HUES64 (cell line): ENCODE data around the gene DSCAML1.
"Not testable (repeated sequence)": the region's sequence is repeated elsewhere in the genome, so short reads cannot be mapped to it uniquely, and the experiment has no call there.

Experiments used
- H3K27ac ChIP-seq: 2 replicates; pipeline ENCODE4 v1.7.0; 2013; ENCODE audit warnings: low read depth, low read length, inconsistent platforms
- H3K27me3 ChIP-seq: 2 replicates; pipeline ENCODE4 v1.6.1; 2013; ENCODE audit warnings: mild to moderate bottlenecking, low read length; ENCODE audit not compliant: insufficient read depth
- H3K36me3 ChIP-seq: 2 replicates; pipeline ENCODE4 v1.6.1; 2013; ENCODE audit warnings: mild to moderate bottlenecking, low read length; ENCODE audit not compliant: insufficient read depth
- H3K4me1 ChIP-seq: 2 replicates; pipeline ENCODE4 v1.6.1; 2013; ENCODE audit warnings: mild to moderate bottlenecking, low read length, moderate library complexity; ENCODE audit not compliant: insufficient read depth
- H3K4me3 ChIP-seq: 2 replicates; pipeline ENCODE4 v1.5.1; 2013; ENCODE audit warnings: mild to moderate bottlenecking, low read length, moderate library complexity
- H3K9ac ChIP-seq: 2 replicates; pipeline ENCODE4 v1.6.1; 2013; ENCODE audit warnings: mild to moderate bottlenecking, low read depth, low read length
- H3K9me3 ChIP-seq: 2 replicates; pipeline ENCODE4 v1.6.1; 2013; ENCODE audit warnings: low read depth, low read length; ENCODE audit not compliant: insufficient read depth
- WGBS: fragments of 150-250, 120-280 bp; methylation state at CpG from one replicate; pipeline ENCODE4 v1.1.7; 2013; ENCODE audit warnings: missing lambda C conversion rate; 5-methylcytosine and 5-hydroxymethylcytosine counted together

Gene DSCAML1

DNA sequence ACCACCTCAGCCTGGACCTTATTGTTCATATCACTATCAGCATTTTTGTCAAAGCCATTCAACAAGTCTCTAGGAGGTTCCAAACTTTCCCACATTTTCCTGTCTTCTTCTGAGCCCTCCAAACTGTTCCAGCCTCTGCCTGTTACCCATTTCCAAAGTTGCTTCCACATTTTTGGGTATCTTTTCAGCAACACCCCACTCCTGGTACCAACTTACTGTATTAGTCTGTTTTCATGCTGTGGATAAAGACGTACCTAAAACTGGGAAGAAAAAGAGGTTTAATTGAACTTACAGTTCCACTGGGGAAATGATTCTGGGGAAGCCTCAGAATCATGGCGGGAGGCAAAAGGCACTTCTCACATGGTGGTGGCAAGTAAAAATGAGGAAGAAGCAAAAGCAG is 391.1 kb downstream of the DSCAML1 start:
- Histone ChIP-seq H3K36me3 (peaks cover 40% of the 10 kb centered on the region), H3K9me3 (peaks cover 10% of the 10 kb centered on the region)
- H3K9ac ChIP-seq, H3K27me3 ChIP-seq, H3K4me3 ChIP-seq, H3K27ac ChIP-seq, H3K4me1 ChIP-seq: not testable (repeated sequence)
- WGBS = 94% methylated on average over 2 of the region's 2 CpGs

DNA sequence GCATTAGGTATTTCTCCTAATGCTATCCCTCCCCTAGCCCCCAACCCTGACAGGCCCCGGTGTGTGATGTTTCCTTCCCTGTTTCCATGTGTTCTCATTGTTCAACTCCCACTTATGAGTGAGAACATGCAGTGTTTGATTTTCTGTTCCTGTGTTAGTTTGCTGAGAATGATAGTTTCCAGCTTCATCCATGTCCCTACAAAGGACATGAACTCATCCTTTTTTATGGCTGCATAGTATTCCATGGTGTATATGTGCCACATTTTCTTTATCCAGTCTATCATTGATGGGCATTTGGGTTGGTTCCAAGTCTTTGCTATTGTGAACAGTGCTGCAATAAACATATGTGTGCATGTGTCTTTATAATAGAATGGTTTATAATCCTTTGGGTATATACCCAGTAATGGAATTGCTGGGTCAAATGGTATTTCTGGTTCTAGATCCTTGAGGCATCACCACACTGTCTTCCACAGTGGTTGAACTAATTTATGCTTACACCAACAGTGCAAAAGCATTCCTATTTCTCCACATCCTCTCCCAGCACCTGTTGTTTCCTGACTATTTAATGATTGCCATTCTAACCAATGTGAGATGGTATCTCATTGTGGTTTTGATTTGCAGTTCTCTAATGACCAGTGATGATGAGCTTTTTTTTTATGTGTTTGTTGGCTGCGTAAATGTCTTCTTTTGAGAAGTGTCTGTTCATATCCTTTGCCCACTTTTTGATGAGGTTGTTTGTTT is 397.7 kb downstream of the DSCAML1 start:
- not testable (repeated sequence) for H3K4me1 ChIP-seq, H3K27me3 ChIP-seq, H3K27ac ChIP-seq, H3K9ac ChIP-seq, H3K4me3 ChIP-seq
- peaks cover 13% of the 10 kb centered on the region for H3K9me3 ChIP-seq
- WGBS = 93% methylated on average over 2 of the region's 2 CpGs
- peaks cover 40% of the 10 kb centered on the region for H3K36me3 ChIP-seq

DNA sequence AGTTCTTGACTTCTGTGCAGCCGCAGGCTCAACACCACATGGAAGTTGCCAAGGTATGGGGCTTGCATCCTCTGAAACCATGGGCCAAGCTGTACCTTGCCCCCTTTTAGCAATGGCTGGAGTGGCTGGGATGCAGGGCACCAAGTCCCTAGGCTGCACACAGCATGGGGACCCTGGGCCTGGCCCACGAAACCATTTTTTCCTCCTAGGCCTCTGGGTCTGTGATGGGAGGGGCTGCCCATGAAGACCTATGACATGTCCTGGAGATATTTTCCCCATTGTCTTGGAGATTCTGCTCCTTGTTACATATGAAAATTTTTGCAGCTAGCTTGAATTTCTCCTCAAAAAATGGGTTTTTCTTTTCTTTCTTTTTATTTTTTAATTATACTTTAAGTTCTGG is 398.4 kb downstream of the DSCAML1 start:
- WGBS = 95% methylated on average over 2 of the region's 2 CpGs
- H3K9me3 ChIP-seq = peaks cover 13% of the 10 kb centered on the region
- H3K27ac ChIP-seq, H3K4me3 ChIP-seq, H3K27me3 ChIP-seq, H3K4me1 ChIP-seq, H3K9ac ChIP-seq: not testable (repeated sequence)
- peaks cover 44% of the 10 kb centered on the region for H3K36me3 ChIP-seq

DNA sequence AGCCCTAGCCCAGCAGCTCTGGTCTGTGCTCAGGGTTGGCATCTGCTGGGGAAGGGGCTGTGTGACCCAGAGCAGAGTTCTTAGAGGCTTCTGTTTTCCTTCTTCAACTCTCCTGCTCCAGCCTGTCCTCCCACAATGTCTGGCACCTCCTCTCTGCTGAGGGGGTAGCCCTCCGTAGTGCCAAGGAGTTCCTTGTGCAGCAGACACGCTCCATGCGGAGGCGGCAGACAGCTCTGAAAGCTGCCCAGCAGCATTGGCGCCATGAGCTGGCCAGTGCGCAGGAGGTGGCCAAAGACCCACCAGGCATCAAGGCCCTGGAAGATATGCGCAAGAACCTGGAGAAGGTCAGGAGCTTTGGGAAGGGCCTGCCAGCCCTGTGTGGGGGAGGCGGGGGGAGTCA is 400.0 kb downstream of the DSCAML1 start:
- no peaks in the 10 kb centered on the region for H3K4me1 ChIP-seq
- H3K27me3 ChIP-seq = no peaks in the 10 kb centered on the region
- H3K27ac ChIP-seq = no peak overlapping the region
- peaks cover 61% of the 10 kb centered on the region for H3K36me3 ChIP-seq
- 96% methylated on average over 8 of the region's 8 CpGs for WGBS
- H3K4me3 ChIP-seq = no peak overlapping the region
- H3K9me3 ChIP-seq = peaks cover 13% of the 10 kb centered on the region
- no peak overlapping the region for H3K9ac ChIP-seq

DNA sequence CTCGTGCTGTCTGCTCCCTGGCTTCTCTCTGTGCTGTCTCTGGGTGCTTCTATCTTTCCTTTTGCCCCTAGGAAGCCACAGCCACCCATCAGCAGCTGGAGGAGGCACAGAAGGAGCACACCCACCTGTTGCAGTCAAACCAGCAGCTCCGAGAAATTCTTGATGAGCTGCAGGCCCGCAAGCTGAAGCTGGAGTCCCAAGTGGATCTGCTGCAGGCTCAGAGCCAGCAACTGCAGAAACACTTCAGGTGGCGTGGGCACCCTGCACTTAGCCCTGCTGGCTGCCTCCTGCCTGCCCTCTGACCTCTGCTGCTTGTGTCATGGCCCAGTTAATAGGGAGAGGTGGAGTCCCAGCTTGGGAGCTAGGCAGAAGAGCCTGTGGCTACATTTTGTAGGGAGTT is 401.5 kb downstream of the DSCAML1 start:
- H3K27me3 ChIP-seq = no peaks in the 10 kb centered on the region
- H3K4me3 ChIP-seq = no peak overlapping the region
- H3K36me3 ChIP-seq = peaks cover 74% of the 10 kb centered on the region
- 90% methylated on average over 4 of the region's 4 CpGs for WGBS
- H3K9ac ChIP-seq = no peak overlapping the region
- H3K9me3 ChIP-seq = peaks cover 13% of the 10 kb centered on the region
- no peaks in the 10 kb centered on the region for H3K4me1 ChIP-seq
- no peak overlapping the region for H3K27ac ChIP-seq

DNA sequence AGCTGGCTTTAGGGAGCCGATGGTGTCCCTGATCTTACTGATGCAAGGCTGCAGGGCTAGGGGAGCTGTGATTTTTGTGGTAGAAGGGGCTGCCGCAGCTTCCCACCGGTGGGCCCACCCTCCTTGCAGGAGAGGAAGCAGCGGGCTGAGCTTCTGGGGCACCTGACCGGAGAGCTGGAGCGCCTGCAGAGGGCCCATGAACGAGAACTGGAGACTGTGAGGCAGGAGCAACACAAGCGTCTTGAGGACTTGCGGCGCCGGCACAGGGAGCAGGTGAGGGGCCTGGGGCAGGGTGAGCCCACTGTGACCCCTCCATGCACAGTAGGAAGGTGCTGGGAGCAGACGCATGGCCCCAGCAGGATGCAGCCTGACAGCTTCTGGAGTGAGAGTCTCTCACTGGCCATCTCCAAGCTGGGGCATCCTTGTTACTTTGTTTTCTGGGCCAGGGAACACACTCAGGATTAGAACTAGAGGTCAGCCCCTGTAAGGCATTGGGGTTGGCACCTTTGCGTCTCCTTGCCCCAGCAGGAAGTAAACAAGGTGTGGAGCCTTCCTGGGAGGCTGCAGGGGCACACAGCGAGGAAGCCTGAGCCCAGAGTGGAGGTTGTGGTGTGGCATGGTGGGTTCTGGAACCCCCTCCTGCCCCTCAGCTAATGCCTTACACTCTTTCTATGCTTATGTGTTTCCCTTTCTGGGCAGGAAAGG is 402.6 kb downstream of the DSCAML1 start:
- H3K27me3 ChIP-seq = no peaks in the 10 kb centered on the region
- H3K9me3 ChIP-seq = peaks cover 13% of the 10 kb centered on the region
- no peaks in the 10 kb centered on the region for H3K4me1 ChIP-seq
- H3K4me3 ChIP-seq = no peak overlapping the region
- no peak overlapping the region for H3K9ac ChIP-seq
- WGBS = 92% methylated on average over 14 of the region's 14 CpGs
- H3K36me3 ChIP-seq = peaks cover 74% of the 10 kb centered on the region
- no peak overlapping the region for H3K27ac ChIP-seq

DNA sequence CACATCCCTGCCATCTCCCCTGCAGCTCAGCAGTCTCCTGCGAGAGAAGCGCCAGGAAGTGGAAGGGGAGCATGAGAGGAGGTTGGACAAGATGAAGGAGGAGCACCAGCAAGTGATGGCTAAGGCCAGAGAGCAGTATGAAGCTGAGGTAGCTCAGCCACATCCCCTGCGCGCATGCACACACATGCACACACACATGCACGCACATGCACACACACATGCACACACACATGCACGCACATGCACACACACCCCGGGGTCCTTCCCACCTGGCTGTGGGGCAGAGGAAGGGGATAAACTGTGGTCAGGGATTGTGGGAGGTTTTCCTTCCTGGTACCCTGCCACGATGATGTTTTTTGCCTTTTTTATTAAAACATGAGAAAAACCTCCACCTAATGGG is 404.0 kb downstream of the DSCAML1 start:
- no peaks in the 10 kb centered on the region for H3K4me1 ChIP-seq
- H3K27ac ChIP-seq = no peak overlapping the region
- H3K4me3 ChIP-seq = no peak overlapping the region
- peaks cover 67% of the 10 kb centered on the region for H3K36me3 ChIP-seq
- WGBS = 98% methylated on average over 7 of the region's 8 CpGs
- H3K9me3 ChIP-seq = 0 out of 2 replicates have a peak, but pooled peaks cover 3% of the 10 kb centered on the region
- no peak overlapping the region for H3K9ac ChIP-seq
- no peaks in the 10 kb centered on the region for H3K27me3 ChIP-seq

DNA sequence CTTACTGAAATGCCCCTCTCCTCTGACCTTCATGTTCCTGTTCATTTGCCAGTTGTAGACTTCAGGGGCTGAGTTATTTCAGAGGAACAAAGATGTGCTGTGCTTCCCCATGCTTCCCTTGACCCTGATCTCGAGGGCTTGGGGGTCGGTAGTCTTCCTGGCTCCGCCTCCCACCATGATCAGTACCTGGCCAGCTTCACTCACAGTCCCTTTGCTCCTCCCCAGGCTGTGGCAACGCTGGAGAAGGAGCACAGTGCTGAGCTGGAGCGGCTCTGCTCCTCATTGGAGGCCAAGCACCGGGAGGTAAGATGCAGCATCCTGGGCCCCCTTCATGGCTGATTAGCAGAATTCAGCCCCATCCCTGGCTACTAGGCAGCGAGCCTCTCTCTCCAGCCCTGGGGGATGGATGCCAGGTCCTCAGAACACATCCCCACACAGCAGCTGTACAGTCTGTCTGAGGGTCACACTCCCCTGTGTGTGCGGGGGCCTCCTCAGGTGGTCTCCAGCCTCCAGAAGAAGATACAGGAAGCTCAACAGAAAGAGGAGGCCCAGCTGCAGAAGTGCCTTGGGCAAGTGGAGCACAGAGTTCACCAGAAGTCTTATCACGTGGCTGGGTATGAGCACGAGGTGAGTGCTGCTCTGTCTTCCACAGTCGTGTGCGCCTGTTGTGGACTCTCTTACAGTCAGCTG is 404.9 kb downstream of the DSCAML1 start:
- H3K9me3 ChIP-seq = no peaks in the 10 kb centered on the region
- H3K27ac ChIP-seq = no peak overlapping the region
- no peaks in the 10 kb centered on the region for H3K27me3 ChIP-seq
- no peaks in the 10 kb centered on the region for H3K4me1 ChIP-seq
- peaks cover 67% of the 10 kb centered on the region for H3K36me3 ChIP-seq
- H3K9ac ChIP-seq = no peak overlapping the region
- no peak overlapping the region for H3K4me3 ChIP-seq
- WGBS = 95% methylated on average over 12 of the region's 12 CpGs

DNA sequence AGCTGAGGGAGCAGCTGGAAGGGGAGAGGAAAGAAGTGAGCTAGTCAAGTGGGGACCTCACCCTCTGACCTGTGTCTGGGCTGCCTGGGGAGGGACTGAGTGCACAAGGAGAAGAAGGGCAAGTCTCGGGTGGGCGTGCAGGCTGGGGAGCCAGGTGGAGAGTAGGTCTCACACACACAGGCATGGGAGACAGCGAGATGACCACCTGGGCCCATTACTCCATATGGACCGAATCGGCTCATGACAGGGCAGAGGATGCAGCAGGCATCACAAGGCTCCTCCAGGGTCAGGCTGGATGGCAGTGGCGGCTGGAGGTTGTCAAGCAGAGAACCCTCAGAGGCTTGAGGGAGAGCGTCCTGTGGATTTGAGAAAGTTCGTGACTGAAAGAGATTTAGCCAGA is 405.8 kb downstream of the DSCAML1 start:
- Histone ChIP-seq H3K9ac (no peak overlapping the region), H3K27ac (no peak overlapping the region), H3K36me3 (peaks cover 62% of the 10 kb centered on the region), H3K4me3 (no peak overlapping the region), H3K27me3 (no peaks in the 10 kb centered on the region), H3K4me1 (no peaks in the 10 kb centered on the region), H3K9me3 (no peaks in the 10 kb centered on the region)
- 97% methylated on average over 8 of the region's 8 CpGs for WGBS

DNA sequence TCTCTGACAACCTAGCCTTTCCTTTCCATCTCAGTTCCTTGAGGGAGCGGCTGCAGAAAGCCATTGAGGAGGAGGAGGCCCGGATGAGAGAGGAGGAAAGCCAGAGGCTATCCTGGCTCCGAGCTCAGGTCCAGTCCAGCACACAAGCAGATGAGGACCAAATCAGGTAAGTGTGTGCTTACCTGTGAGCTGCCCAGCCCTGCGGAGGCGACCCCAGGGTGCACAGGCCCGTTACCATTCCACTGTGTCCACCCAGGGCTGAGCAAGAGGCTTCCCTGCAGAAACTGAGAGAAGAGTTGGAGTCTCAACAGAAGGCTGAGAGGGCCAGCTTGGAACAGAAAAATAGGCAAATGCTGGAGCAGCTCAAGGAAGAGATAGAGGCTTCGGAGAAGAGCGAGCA is 406.3 kb downstream of the DSCAML1 start:
- H3K27me3 ChIP-seq = no peaks in the 10 kb centered on the region
- no peak overlapping the region for H3K27ac ChIP-seq
- H3K4me1 ChIP-seq = no peaks in the 10 kb centered on the region
- no peak overlapping the region for H3K4me3 ChIP-seq
- 96% methylated on average over 8 of the region's 8 CpGs for WGBS
- no peaks in the 10 kb centered on the region for H3K9me3 ChIP-seq
- peaks cover 62% of the 10 kb centered on the region for H3K36me3 ChIP-seq
- H3K9ac ChIP-seq = no peak overlapping the region

DNA sequence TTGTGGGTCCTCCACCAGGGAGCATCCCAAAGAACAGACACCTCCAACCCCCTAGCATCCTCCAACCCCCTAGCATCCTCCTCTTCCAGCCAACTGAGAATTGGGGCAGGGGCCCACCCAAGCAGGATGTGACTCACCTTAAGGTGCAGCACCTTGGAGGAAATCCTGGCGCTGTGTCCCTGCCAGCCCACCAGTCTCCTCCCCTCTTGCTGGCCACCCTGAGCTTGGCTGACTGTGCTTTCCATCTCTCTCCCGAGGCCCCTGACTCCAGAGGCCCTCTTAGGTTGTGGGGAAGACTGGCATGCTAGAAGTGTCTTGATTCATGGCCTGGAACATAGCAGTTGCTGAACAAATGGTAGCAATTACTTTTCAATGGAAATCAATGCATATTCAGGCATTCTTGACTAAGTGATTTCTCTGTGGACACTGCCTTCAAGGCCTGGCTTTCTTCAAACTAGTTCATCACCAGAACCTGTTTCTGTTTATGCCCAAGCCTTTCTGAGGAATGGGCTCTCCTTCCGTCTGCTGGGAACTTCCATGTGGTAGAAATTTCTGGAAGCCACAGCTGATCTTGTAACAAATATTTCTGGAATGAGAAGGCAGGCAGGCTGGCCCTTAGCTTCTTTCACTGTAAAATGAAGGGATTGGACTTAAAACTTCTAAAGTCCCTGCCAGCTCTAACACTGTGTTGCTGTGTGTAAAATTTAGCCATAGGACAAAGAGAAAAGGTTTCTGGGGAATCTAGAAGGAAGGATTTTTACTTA is 408.8 kb downstream of the DSCAML1 start:
- 94% methylated on average over 3 of the region's 3 CpGs for WGBS
- H3K4me1 ChIP-seq = no peaks in the 10 kb centered on the region
- H3K9me3 ChIP-seq = no peaks in the 10 kb centered on the region
- no peak overlapping the region for H3K9ac ChIP-seq
- H3K4me3 ChIP-seq = no peak overlapping the region
- H3K36me3 ChIP-seq = peaks cover 43% of the 10 kb centered on the region
- H3K27ac ChIP-seq = no peak overlapping the region
- H3K27me3 ChIP-seq = no peaks in the 10 kb centered on the region
